Dermis blood vessel endothelial cell (primary cell): ENCODE results near the gene CYP17A1. TPM values are rescaled to one million over a fixed set of nuclear protein-coding genes. Genes with fewer than 3 reads are reported as not detected.

ENCODE experiments used
- total RNA-seq: library from RNA; depleted of rRNA; stranded (reverse); fragments of >200 nt; gene quantifications from 2 replicates; pipeline ENCODE4 v1.2.3, GENCODE V29; 2014

Gene CYP17A1
- total RNA-seq, 1 donor from 2014 or later: not detected

Other genes starting within 250 kb of the CYP17A1 start
- gene TRIM8, start 192.9 kb downstream of the CYP17A1 start, total RNA-seq: 65.7 and 124 TPM in 2 replicates
- gene ARL3, start 123.0 kb downstream of the CYP17A1 start, total RNA-seq: 3.6 and 4.6 TPM in 2 replicates
- gene SFXN2, start 122.8 kb downstream of the CYP17A1 start, total RNA-seq: 7.1 and 13.7 TPM in 2 replicates
- 73.9 and 103 TPM in 2 replicates for gene WBP1L, start 93.5 kb downstream of the CYP17A1 start, total RNA-seq
- 39.0 and 42.9 TPM in 2 replicates for gene BORCS7, start 16.8 kb upstream of the CYP17A1 start, total RNA-seq
- gene AS3MT, start 32.1 kb upstream of the CYP17A1 start, total RNA-seq: 1.2 and 2.0 TPM in 2 replicates
- gene CNNM2, start 80.9 kb upstream of the CYP17A1 start, total RNA-seq: 6.3 and 6.9 TPM in 2 replicates